AG10803 (cell line): ENCODE data around the gene FAM83F.

Source experiments
- DNase-seq: peaks from one replicate; pipeline ENCODE4 v3.0.0; 2010; ENCODE audit warnings: low read depth
- H3K4me3 ChIP-seq: 2 replicates; pipeline ENCODE4 v1.5.1; 2011; ENCODE audit warnings: mild to moderate bottlenecking, low read length, control low read depth
- TF ChIP-seq, protein P1 (sequence below): conservative IDR thresholded peaks from 2 replicates; pipeline ENCODE4 v1.5.1; 2011; ENCODE audit warnings: mild to moderate bottlenecking, low read length, control low read depth, inconsistent platforms

The FAM83F gene

DNA sequence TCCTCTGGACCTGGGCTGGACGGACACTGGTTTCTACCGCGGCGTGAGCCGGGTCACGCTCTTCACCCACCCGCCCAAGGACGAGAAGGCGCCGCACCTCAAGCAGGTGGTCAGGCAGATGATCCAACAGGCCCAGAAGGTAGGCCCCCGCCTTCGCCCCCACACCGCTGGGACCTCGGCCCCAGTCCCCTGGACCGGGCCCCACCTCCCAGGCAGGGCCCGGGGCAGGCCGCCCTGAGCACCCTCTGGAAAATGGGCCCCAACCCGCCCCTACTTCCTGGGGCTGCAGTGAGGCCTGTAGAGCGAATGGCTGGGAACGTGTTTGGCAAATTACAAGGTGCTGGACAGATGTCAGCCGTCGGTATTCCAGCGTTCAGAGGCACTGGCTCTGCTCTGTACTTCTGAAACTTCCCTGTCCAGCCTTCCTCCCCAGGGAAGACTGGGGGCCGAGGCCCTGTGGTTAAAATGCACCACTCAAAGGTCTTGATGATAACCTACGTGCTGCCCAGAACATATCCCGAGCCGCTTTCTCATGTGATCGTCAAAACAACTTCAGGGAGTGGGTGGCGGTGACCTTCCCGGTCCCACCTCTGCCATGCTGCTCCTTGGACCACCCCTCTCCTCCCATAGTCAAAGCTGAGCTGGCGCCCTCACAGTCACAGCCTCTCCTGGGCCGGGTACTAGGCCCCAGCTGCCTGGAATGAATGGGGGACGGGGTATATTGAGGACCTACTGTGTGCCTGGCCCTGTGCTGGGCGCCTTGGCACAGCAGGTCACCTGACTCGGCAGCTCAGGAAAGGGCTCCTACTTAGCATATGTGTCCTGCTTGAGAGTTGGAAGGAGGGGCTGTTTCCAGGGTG lies 869 bp downstream of the FAM83F start:
- TF ChIP-seq, protein P1, sequence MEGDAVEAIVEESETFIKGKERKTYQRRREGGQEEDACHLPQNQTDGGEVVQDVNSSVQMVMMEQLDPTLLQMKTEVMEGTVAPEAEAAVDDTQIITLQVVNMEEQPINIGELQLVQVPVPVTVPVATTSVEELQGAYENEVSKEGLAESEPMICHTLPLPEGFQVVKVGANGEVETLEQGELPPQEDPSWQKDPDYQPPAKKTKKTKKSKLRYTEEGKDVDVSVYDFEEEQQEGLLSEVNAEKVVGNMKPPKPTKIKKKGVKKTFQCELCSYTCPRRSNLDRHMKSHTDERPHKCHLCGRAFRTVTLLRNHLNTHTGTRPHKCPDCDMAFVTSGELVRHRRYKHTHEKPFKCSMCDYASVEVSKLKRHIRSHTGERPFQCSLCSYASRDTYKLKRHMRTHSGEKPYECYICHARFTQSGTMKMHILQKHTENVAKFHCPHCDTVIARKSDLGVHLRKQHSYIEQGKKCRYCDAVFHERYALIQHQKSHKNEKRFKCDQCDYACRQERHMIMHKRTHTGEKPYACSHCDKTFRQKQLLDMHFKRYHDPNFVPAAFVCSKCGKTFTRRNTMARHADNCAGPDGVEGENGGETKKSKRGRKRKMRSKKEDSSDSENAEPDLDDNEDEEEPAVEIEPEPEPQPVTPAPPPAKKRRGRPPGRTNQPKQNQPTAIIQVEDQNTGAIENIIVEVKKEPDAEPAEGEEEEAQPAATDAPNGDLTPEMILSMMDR, result no peak
- DNase-seq, result no peak
- no peak overlapping the region for H3K4me3 ChIP-seq

DNA sequence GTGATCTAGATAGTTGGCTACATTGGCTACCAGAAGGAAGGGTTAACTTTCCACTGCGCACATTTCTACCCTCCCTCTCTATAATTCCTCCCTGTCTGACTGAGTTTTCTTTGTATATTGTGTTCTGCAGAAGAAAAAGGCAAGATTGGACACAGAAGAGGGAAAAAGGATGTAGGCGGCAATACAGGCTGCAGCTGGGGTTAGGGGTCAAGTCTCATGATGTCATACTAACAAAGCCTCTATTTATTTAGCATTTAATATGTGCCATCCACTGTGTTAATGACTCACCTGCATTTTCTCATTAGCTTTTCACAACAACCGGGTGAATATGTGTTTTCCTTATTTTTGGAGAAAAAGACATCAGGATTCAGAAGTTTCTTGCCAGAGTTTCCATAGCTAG lies 2.0 kb downstream of the FAM83F start:
- TF ChIP-seq, protein P1, result no peak
- no peak overlapping the region for H3K4me3 ChIP-seq
- DNase-seq, result no peak

DNA sequence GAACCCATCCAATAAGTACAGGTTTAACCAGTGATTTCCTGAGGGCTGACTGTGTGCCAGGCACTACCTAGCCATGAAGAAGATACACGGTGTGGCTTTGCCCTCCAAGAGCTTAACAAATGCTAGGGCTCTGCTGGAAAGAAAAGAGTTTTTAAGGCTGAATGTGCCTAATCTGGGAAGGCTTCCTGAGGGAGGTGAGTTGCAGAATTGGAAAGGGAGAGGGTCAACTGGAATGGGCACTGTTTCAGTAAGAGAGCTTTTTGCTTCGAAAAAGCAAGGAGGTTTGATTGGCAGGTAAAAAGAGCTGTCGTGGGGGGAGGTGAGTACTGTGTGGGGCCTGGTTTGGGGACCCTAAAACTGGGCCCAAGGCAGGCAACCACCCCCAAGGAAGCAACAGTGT lies 2.7 kb downstream of the FAM83F start:
- no peak for DNase-seq
- TF ChIP-seq, protein P1, result no peak

DNA sequence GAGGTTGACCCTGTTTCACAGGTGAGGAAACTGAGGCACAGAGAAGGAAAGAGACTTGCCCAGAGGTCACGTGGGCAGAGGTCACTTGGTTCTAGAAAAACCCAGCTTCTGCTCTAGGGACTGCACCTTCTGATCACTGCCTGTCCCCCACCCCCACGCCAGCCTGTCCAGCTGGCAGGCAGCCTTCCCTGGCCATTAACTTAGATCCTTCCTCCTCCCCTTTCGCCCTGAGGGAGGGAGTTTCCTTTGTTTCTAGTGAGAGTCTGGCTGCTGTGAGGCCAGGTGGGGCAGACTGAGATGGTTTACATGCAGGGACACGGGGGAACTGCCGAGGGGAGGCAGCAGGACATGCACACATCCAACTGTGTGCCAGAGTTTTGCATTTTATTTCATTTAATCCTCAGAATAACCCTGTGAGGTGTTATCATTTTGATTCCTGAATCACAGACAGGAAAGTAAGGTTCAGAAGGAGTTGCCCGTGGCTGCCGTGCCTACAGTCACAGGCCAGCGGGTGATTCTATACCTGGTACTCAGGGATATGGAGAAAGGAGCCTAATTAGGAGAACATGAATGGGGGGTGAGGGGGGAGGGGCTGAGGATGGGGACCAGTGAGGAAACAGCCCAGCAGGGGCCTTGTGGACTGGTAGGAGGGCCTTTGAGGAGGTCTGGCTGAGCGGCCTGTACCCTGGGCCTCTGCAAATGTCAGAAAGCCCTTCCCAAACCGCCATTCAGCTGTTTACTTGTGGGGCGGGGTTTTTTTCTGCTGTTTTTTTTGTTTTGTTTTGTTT lies 3.4 kb downstream of the FAM83F start:
- no peak overlapping the region for H3K4me3 ChIP-seq
- TF ChIP-seq, protein P1, result no peak
- no peak for DNase-seq

More for the DNA sequence above, 2.7 kb downstream of the FAM83F start:
- H3K4me3 ChIP-seq, result no peak overlapping the region

DNA sequence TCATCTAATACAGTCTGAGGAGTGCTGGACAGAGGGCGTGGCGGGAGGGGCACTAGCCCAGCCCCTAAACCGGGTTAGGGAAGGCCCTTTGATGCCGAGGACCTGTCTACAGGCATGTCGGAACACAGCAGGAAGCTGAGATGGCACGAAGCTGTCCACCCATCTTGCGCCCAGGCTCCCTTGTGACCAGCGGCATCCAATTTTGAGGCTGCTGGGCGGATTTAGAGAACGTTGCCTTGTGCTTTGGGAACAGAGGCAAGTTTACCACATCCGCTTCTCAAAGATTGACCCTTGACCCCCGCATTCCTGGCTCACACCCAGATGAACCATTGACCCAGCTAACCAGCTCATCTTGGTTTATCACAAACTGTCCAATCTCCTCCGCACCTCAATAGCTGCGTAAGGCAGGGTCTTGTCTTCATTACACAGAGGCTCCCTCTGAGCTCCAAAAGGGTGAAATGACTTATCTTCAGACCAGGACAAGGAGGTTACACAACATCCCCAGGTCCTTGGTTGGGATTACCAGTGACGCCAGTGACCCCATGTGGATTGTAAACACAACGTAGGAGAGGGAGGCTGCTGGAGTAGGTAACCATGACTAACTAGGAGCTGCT lies 4.5 kb downstream of the FAM83F start:
- peak; percentile 24 for DNase-seq
- H3K4me3 ChIP-seq, result no peak overlapping the region
- TF ChIP-seq, protein P1, result no peak

DNA sequence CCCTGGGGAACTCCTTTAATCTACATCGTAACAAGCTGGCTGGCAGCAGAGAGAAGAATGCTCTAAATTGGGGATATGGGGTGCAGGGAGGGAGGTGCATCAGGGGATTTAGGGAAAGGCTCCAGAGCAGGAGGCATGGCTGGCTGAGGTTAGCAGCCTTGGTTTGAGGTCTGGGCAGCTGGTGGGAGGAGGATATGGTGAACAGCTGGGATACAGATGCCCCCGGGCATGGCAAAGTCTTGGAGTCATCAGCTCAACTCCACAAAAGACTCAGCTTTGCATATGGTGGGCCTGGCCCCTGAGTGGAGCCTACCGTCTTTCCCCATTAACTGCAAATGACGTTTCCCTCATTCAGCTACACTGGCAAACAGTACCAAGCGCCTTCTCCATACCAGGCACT lies 5.4 kb downstream of the FAM83F start:
- TF ChIP-seq, protein P1, result no peak
- no peak for DNase-seq

More for the DNA sequence above, 5.4 kb downstream of the FAM83F start:
- H3K4me3 ChIP-seq, result no peak overlapping the region
